B cell (primary cell): ENCODE results near the gene CDH13. TPM values are rescaled to one million over a fixed set of nuclear protein-coding genes. Genes with fewer than 3 reads are reported as not detected.
A peak's percentile ranks its signal among the peaks of the same experiment; 100 is the strongest.

Experiments used
- ATAC-seq: fragments of 200-7000 bp; cut with Tn5 transposase; one replicate; pipeline ENCODE4 v1.10.0; 2021; ENCODE audit warnings: low read depth, mild to moderate bottlenecking, moderate number of reproducible peaks, moderate library complexity
- CTCF ChIA-PET: fragments of 350-600 bp; sonication (Branson Sonifier 250); formaldehyde crosslinking; loops from one replicate; lab custom pipeline; 2021; ENCODE audit warnings: antibody characterized with exemption, inconsistent platforms; lab: Charles Lee
- POLR2A ChIA-PET: fragments of 350-600 bp; sonication (Branson Sonifier 250); formaldehyde crosslinking; loops from one replicate; lab custom pipeline; 2021; ENCODE audit warnings: antibody characterized with exemption; lab: Charles Lee
- DNase-seq: peaks from one replicate; pipeline ENCODE4 v3.0.0; 2013
- H2AFZ ChIP-seq: 2 replicates; pipeline ENCODE4 v1.6.1; 2012; ENCODE audit warnings: mild to moderate bottlenecking, low read depth, low read length; ENCODE audit not compliant: insufficient read depth, poor library complexity, severe bottlenecking
- H3K27ac ChIP-seq, 2 donors: 1 replicate in 1 of 2; 2 replicates in 1 of 2; pipeline ENCODE4 v1.5.1; 2012 to 2013; ENCODE audit warnings: low read length in 2 of 2, mild to moderate bottlenecking in 2 of 2, moderate library complexity in 1 of 2
- H3K27me3 ChIP-seq, 4 experiments: fragments of 200-600 bp in 1 of 4; sonication (generic) in 1 of 4; replicated peaks in 1 of 4; 1 replicate in 2 of 4; 2 replicates in 2 of 4; pipeline versions ENCODE4 v1.6.1 to v1.7.0; 2013 to 2016; ENCODE audit warnings: low read length in 3 of 4, mild to moderate bottlenecking in 2 of 4, mixed read lengths in 1 of 4, moderate library complexity in 1 of 4; ENCODE audit not compliant: insufficient read depth in 4 of 4, control insufficient read depth in 3 of 4; ENCODE audit errors: control extremely low read depth in 1 of 4
- H3K36me3 ChIP-seq, 2 experiments: replicated peaks in 1 of 2; 1 replicate in 1 of 2; 2 replicates in 1 of 2; pipeline versions ENCODE4 v1.6.1 to v1.7.1; 2013; ENCODE audit warnings: low read length in 1 of 2; ENCODE audit not compliant: insufficient read depth in 2 of 2, control insufficient read depth in 1 of 2; ENCODE audit errors: control extremely low read depth in 1 of 2, extremely low read depth in 1 of 2
- H3K4me1 ChIP-seq, 2 donors: fragments of 200-600 bp in 1 of 2; sonication (generic) in 1 of 2; 1 replicate in 1 of 2; 2 replicates in 1 of 2; pipeline versions ENCODE4 v1.5.1 to v1.6.1; 2013 to 2017; ENCODE audit warnings: low read length in 2 of 2; ENCODE audit not compliant: control insufficient read depth in 2 of 2, insufficient read depth in 2 of 2
- H3K4me2 ChIP-seq: replicated peaks from 2 replicates; pipeline ENCODE3; 2012; ENCODE audit warnings: mild to moderate bottlenecking, low read depth, low read length; ENCODE audit not compliant: poor library complexity, severe bottlenecking
- H3K4me3 ChIP-seq, 5 experiments: fragments of 200-600 bp in 1 of 5; sonication (generic) in 1 of 5; 1 replicate in 3 of 5; 2 replicates in 2 of 5; pipeline versions ENCODE4 v1.5.1 to v1.7.0; 2011 to 2016; ENCODE audit warnings: low read length in 4 of 5, mild to moderate bottlenecking in 4 of 5, low read depth in 2 of 5, control low read depth in 1 of 5, moderate library complexity in 1 of 5; ENCODE audit not compliant: insufficient read depth in 1 of 5; ENCODE audit errors: control extremely low read depth in 1 of 5, extremely low read depth in 1 of 5
- H3K79me2 ChIP-seq: fragments of 200-600 bp; sonication (generic); one replicate; pipeline ENCODE4 v1.6.0; 2016; ENCODE audit warnings: low read length; ENCODE audit not compliant: control insufficient read depth, insufficient read depth
- H3K9ac ChIP-seq: fragments of 200-600 bp; sonication (generic); 2 replicates; pipeline ENCODE4 v1.6.1; 2017; ENCODE audit warnings: mild to moderate bottlenecking, low read length, moderate library complexity
- H3K9me3 ChIP-seq, 3 donors: one replicate each; pipeline versions ENCODE4 v1.6.1 to v1.7.1; 2013; ENCODE audit warnings: low read length in 2 of 3; ENCODE audit not compliant: control insufficient read depth in 2 of 3, insufficient read depth in 1 of 3; ENCODE audit errors: control extremely low read depth in 1 of 3
- H4K20me1 ChIP-seq: 2 replicates; pipeline ENCODE4 v1.6.0; 2012; ENCODE audit warnings: mild to moderate bottlenecking, low read length; ENCODE audit not compliant: insufficient read depth, control insufficient read depth, poor library complexity, severe bottlenecking
- H3K27ac Mint-ChIP-seq: one replicate; pipeline ENCODE4 v1.8.0; 2021; ENCODE audit warnings: mixed read lengths
- H3K27me3 Mint-ChIP-seq: one replicate; pipeline ENCODE4 v1.8.0; 2021; ENCODE audit warnings: mixed read lengths
- H3K4me1 Mint-ChIP-seq: one replicate; pipeline ENCODE4 v1.8.0; 2021; ENCODE audit warnings: mixed read lengths
- H3K4me3 Mint-ChIP-seq: one replicate; pipeline ENCODE4 v1.8.0; 2021; ENCODE audit warnings: mixed read lengths
- H3K9me3 Mint-ChIP-seq: one replicate; pipeline ENCODE4 v1.8.0; 2022; ENCODE audit warnings: mixed read lengths; ENCODE audit not compliant: insufficient read depth
- EZH2 ChIP-seq: IDR thresholded peaks from 2 replicates; pipeline ENCODE4 v1.6.1; 2012; ENCODE audit warnings: borderline replicate concordance, low read depth, mild to moderate bottlenecking, moderate library complexity, low read length; ENCODE audit not compliant: insufficient read depth, poor library complexity, severe bottlenecking
- WGBS: methylation state at CpG from one replicate; pipeline ENCODE4 v1.1.5; 2013; ENCODE audit warnings: missing lambda C conversion rate; ENCODE audit not compliant: insufficient coverage; 5-methylcytosine and 5-hydroxymethylcytosine counted together
- intact Hi-C: fragments of 100-400 bp; cut with micrococcal nuclease; formaldehyde crosslinking; loops from one replicate; pipeline ENCODE4 v1.10.0; 2022
- polyA plus RNA-seq: library from polyadenylated mRNA; depleted of rRNA; stranded (reverse); fragments of >200 nt; gene quantifications from 2 replicates; pipeline ENCODE4 v1.2.3, GENCODE V29; 2012
- total RNA-seq, 2 donors: library from RNA; stranded (reverse); fragments of 120-200 nt in 1 of 2; gene quantifications; 1 replicate in 1 of 2; 2 replicates in 1 of 2; pipeline versions ENCODE4 v1.2.3 to v1.2.4, GENCODE V29; 2013 to 2022
- TF ChIP-seq, protein P1 (sequence below): fragments of 200-600 bp; IDR thresholded peaks from one replicate; pipeline ENCODE4 v1.8.0; 2022; ENCODE audit warnings: antibody characterized with exemption, mild to moderate bottlenecking

Gene CDH13
- total and polyA plus RNA-seq, 2 donors (not counting 1 experiment from before 2014, with no cell fraction given): not detected

DNA sequence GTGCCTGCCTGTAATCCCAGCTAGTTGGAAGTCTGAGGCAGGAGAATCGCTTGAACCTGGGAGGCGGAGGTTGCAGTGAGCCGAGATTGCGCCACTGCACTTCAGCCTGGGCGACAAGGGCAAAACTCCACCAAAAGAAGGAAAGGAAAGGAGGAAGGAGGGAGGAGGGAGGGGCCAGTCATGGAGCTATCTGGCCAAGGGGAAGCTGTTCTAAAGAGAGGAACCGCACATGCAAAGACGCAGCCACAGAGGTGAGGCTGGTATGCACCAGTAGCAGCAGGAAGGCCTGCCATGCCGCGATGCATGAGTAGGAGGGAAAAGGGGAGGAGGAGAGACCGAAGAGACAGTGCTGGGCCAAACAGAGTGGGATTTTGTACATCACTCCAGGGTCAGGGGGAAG, 1216.9 kb downstream of the CDH13 start:
- intact Hi-C loops: loop anchor here (1.0 to 5.0 kb wide), 3 partner anchors 34 to 56 kb away; partner anchors contain the start of genes HSBP1 and MLYCD
- peak overlapping the region; percentile 45 for H2AFZ ChIP-seq
- DNase-seq: peak; percentile 48
- H3K9me3 ChIP-seq: peaks cover 0 to 3% (median 0%) of the 10 kb centered on the region in 3 donors
- Mint-ChIP-seq H3K27ac (peak overlapping the region; percentile 90), H3K4me3 (peak overlapping the region; percentile 71), H3K9me3 (no peaks in the 10 kb centered on the region), H3K4me1 (peaks cover 47% of the 10 kb centered on the region), H3K27me3 (no peaks in the 10 kb centered on the region)
- POLR2A ChIA-PET: interaction anchor here (0.6 to 1.9 kb wide), 2 partner anchors 38 to 56 kb away, joined by 3 to 7 read pairs; partner anchors contain the start of gene MLYCD
- H3K79me2 ChIP-seq: no peaks in the 10 kb centered on the region
- peak overlapping the region; percentile 63 to 65 for H3K27ac ChIP-seq
- ATAC-seq: peak; percentile 50
- H3K4me3 ChIP-seq: peak overlapping the region in 2 of 5 experiments; percentile 21 to 47
- WGBS: 41% methylated on average over 10 of the region's 10 CpGs
- H3K36me3 ChIP-seq: no peaks in the 10 kb centered on the region
- H3K4me1 ChIP-seq: peaks cover 42 to 48% of the 10 kb centered on the region in 2 donors
- H3K4me2 ChIP-seq: peak overlapping the region; percentile 81
- H3K9ac ChIP-seq: peak overlapping the region; percentile 29
- no peaks in the 10 kb centered on the region for H4K20me1 ChIP-seq
- H3K27me3 ChIP-seq: no peaks in the 10 kb centered on the region
- TF ChIP-seq, protein P1, sequence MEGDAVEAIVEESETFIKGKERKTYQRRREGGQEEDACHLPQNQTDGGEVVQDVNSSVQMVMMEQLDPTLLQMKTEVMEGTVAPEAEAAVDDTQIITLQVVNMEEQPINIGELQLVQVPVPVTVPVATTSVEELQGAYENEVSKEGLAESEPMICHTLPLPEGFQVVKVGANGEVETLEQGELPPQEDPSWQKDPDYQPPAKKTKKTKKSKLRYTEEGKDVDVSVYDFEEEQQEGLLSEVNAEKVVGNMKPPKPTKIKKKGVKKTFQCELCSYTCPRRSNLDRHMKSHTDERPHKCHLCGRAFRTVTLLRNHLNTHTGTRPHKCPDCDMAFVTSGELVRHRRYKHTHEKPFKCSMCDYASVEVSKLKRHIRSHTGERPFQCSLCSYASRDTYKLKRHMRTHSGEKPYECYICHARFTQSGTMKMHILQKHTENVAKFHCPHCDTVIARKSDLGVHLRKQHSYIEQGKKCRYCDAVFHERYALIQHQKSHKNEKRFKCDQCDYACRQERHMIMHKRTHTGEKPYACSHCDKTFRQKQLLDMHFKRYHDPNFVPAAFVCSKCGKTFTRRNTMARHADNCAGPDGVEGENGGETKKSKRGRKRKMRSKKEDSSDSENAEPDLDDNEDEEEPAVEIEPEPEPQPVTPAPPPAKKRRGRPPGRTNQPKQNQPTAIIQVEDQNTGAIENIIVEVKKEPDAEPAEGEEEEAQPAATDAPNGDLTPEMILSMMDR: no peak
- TF ChIP-seq EZH2: no peak
- CTCF ChIA-PET: interaction anchor here (2.3 to 3.8 kb wide), 2 partner anchors 11 to 18 kb away, joined by 7 to 37 read pairs; no protein-coding TSS in a partner anchor

DNA sequence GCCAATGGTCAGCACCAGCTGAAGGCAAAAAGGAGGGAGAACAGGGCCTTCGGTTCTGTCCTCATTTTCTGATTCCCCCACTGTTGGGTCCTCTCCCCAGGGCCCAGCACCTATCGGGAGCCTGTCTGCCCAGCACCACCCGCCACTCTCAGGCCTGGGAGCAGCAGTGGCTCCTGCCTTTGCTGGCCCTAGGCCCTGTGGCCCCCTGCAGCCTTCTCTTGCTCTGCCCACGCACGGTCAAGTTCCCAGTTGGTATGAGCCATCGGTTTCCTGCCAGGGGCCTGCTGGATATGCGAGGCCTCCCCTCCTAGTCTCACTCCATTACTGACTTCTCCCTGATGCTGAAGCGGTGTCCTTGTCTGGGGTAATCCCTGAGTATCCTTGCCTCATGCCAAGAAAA, 1218.5 kb downstream of the CDH13 start:
- ATAC-seq: no peak
- Histone ChIP-seq H3K9me3 (peaks cover 0 to 3% (median 0%) of the 10 kb centered on the region in 3 donors), H2AFZ (no peak overlapping the region), H3K36me3 (no peaks in the 10 kb centered on the region), H3K9ac (no peak overlapping the region), H3K4me3 (no peak overlapping the region), H3K27me3 (no peaks in the 10 kb centered on the region), H4K20me1 (no peaks in the 10 kb centered on the region), H3K27ac (no peak overlapping the region), H3K4me2 (no peak overlapping the region), H3K4me1 (peaks cover 42 to 48% of the 10 kb centered on the region in 2 donors), H3K79me2 (no peaks in the 10 kb centered on the region)
- intact Hi-C loops: no loop called here
- 99% methylated on average over 8 of the region's 8 CpGs for WGBS
- ChIA-PET CTCF (interaction anchor here (1.0 kb wide), 1 partner anchor 19 kb away, joined by 7 read pairs; no protein-coding TSS in a partner anchor), POLR2A (no interaction called here)
- Mint-ChIP-seq H3K4me1 (peaks cover 44% of the 10 kb centered on the region), H3K4me3 (no peak overlapping the region), H3K27ac (peak overlapping the region; percentile 32), H3K27me3 (no peaks in the 10 kb centered on the region), H3K9me3 (no peaks in the 10 kb centered on the region)
- no peak for DNase-seq
- no peak for TF ChIP-seq EZH2
